ENCODE results near the gene RPL6.

- TF ChIP-seq CTCF (IDR thresholded peaks at IDR 0.05; ENCODE audit: low read length) (no peak), EZH2 (IDR thresholded peaks at IDR 0.05; ENCODE audit: borderline replicate concordance, low read length) (no peak)
Observed at GRCh38 chr12:112425582-112426382, 16.4 kb upstream of the RPL6 start.
